Fibroblast of lung (primary cell): Measurements from ENCODE around the gene RBM20. TPM values are rescaled to one million over a fixed set of nuclear protein-coding genes. Genes with fewer than 3 reads are reported as not detected.

ENCODE experiments used
- DNase-seq, 2 donors: peaks; one replicate each; pipeline versions ENCODE4 v3.0.0 to v3.0.0-alpha.2; 2010; ENCODE audit warnings: low read depth in 2 of 2
- H2AFZ ChIP-seq: 2 replicates; pipeline ENCODE4 v1.5.1; 2012; ENCODE audit warnings: low read length, control low read depth, inconsistent platforms
- H3K27ac ChIP-seq: 2 replicates; pipeline ENCODE4 v1.5.1; 2011; ENCODE audit warnings: low read length, control low read depth; ENCODE audit not compliant: insufficient read depth
- H3K27me3 ChIP-seq: 2 replicates; pipeline ENCODE4 v1.5.1; 2011; ENCODE audit warnings: mild to moderate bottlenecking, low read length; ENCODE audit not compliant: control insufficient read depth, insufficient read depth
- H3K36me3 ChIP-seq: 2 replicates; pipeline ENCODE4 v1.5.1; 2011; ENCODE audit warnings: low read length; ENCODE audit not compliant: control insufficient read depth, insufficient read depth
- H3K4me1 ChIP-seq: 2 replicates; pipeline ENCODE4 v1.5.1; 2011; ENCODE audit warnings: low read length; ENCODE audit not compliant: control insufficient read depth, insufficient read depth; ENCODE audit errors: extremely low read depth
- H3K4me2 ChIP-seq: 2 replicates; pipeline ENCODE4 v1.5.1; 2011; ENCODE audit warnings: low read length, control low read depth; ENCODE audit not compliant: insufficient read depth; ENCODE audit errors: extremely low read depth
- H3K4me3 ChIP-seq, 4 experiments: fragments of 200-600 bp in 1 of 4; sonication (generic) in 1 of 4; replicated peaks in 1 of 4; 2 replicates each; pipeline ENCODE4 v1.5.1; 2011 to 2016; ENCODE audit warnings: low read length in 4 of 4, low read depth in 3 of 4, mild to moderate bottlenecking in 3 of 4, control low read depth in 2 of 4, inconsistent platforms in 1 of 4, mixed read lengths in 1 of 4; ENCODE audit not compliant: insufficient read depth in 1 of 4; ENCODE audit errors: control extremely low read depth in 1 of 4
- H3K79me2 ChIP-seq: 2 replicates; pipeline ENCODE4 v1.5.1; 2012; ENCODE audit warnings: mild to moderate bottlenecking, low read length, inconsistent platforms; ENCODE audit not compliant: control insufficient read depth, insufficient read depth
- H3K9ac ChIP-seq: 2 replicates; pipeline ENCODE4 v1.5.1; 2011; ENCODE audit warnings: mild to moderate bottlenecking, low read length, control low read depth; ENCODE audit not compliant: insufficient read depth
- H3K9me3 ChIP-seq: 2 replicates; pipeline ENCODE4 v1.5.1; 2012; ENCODE audit warnings: low read depth, low read length; ENCODE audit not compliant: control insufficient read depth, insufficient read depth
- H4K20me1 ChIP-seq: 2 replicates; pipeline ENCODE4 v1.5.1; 2011; ENCODE audit warnings: low read length; ENCODE audit not compliant: control insufficient read depth, insufficient read depth; ENCODE audit errors: extremely low read depth
- EZH2 ChIP-seq: IDR thresholded peaks from 2 replicates; pipeline ENCODE4 v1.5.1; 2012; ENCODE audit warnings: low read length, control low read depth, mild to moderate bottlenecking; ENCODE audit errors: missing control alignments
- polyA plus RNA-seq, 2 donors: library from polyadenylated mRNA; depleted of rRNA in 1 of 2; stranded (reverse) in 1 of 2; unstranded in 1 of 2; fragments of >200 nt; gene quantifications; 2 replicates each; pipeline ENCODE4 v1.2.1, GENCODE V29; 2011 to 2012; ENCODE audit warnings: missing spikeins in 1 of 2
- total RNA-seq: library from RNA; depleted of rRNA; stranded (reverse); fragments of >200 nt; gene quantifications from 2 replicates; pipeline ENCODE4 v1.2.1, GENCODE V29; 2014
- TF ChIP-seq, protein P1 (sequence below), 2 donors: IDR thresholded peaks in 1 of 2; conservative IDR thresholded peaks in 1 of 2; 1 replicate in 1 of 2; 2 replicates in 1 of 2; pipeline ENCODE4 v1.5.1; 2011 to 2012; ENCODE audit warnings: low read length in 2 of 2, control low read depth in 1 of 2, inconsistent platforms in 1 of 2, low read depth in 1 of 2, mild to moderate bottlenecking in 1 of 2

RBM20 gene
- total and polyA plus RNA-seq, 2 donors (not counting 1 experiment from before 2014, with no cell fraction given): under 0.01 to 0.05 TPM

DNA sequence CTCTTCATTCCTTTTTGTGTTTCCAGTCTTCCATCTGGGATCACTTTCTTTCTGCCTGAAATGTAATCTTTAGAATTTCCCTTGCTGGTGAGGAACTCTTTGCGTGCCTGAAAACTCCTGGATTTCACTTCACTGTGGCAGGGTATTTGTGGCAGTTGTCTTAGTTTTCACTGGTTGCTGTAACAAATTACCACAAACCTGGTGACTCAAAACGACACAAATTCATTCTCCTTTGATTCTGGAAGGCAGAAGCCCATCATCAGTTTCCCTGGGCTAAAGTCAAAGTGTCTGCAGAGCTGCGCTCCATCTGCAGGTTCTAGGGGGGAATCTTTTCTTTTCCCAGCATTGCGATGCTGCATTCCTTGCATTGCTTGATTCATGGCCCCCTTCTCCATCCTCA, 109.3 kb downstream of the RBM20 start:
- H3K9me3 ChIP-seq: no peaks in the 10 kb centered on the region
- no peak overlapping the region for H2AFZ ChIP-seq
- H3K4me3 ChIP-seq: no peak overlapping the region
- H3K4me2 ChIP-seq: no peak overlapping the region
- H3K9ac ChIP-seq: no peak overlapping the region
- H4K20me1 ChIP-seq: no peaks in the 10 kb centered on the region
- TF ChIP-seq, protein P1, sequence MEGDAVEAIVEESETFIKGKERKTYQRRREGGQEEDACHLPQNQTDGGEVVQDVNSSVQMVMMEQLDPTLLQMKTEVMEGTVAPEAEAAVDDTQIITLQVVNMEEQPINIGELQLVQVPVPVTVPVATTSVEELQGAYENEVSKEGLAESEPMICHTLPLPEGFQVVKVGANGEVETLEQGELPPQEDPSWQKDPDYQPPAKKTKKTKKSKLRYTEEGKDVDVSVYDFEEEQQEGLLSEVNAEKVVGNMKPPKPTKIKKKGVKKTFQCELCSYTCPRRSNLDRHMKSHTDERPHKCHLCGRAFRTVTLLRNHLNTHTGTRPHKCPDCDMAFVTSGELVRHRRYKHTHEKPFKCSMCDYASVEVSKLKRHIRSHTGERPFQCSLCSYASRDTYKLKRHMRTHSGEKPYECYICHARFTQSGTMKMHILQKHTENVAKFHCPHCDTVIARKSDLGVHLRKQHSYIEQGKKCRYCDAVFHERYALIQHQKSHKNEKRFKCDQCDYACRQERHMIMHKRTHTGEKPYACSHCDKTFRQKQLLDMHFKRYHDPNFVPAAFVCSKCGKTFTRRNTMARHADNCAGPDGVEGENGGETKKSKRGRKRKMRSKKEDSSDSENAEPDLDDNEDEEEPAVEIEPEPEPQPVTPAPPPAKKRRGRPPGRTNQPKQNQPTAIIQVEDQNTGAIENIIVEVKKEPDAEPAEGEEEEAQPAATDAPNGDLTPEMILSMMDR (conservative IDR thresholded peaks at IDR 0.05 in 1 of 2, IDR thresholded peaks at IDR 0.05 in 1 of 2; ENCODE audit: low read depth in 1 of 2, low read length in 2 of 2): no peak
- TF ChIP-seq EZH2: no peak
- H3K79me2 ChIP-seq: no peaks in the 10 kb centered on the region
- H3K27me3 ChIP-seq: peaks cover 7% of the 10 kb centered on the region
- no peak for DNase-seq
- no peaks in the 10 kb centered on the region for H3K36me3 ChIP-seq
- no peak overlapping the region for H3K27ac ChIP-seq
- H3K4me1 ChIP-seq: no peaks in the 10 kb centered on the region

DNA sequence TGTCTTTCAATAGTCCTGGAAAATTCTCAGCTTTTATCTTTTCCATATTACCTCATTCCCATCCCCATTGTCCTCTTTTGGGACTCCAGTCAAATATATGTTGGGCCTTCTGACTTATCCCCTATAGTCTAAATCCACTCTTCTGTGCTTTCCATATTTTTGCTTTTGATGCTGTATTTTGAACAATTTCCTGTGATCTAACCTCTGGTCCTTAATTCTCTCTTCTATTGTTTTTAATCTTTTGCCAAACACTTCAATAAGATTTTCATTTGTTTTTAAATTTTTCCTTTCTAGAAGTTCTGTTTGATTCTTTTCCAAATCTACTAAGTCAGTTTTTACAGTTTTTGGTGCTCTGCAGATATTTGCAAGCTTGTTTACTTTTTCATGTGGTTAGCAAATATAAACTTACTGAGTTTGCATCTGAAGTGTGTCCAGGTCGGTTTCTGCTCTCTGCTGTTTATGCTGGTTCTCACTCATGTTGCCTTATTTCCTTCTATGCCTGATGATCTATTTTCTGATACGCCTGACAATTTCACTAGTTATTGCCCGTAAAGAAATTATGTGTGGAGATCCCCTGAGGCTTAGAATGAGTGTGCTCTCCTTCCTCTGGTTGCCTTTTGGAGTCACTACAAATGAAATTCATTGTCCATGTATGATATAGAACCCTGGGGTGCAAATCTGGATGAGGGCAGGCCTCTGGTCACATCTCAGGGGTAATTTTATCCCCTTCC, 110.4 kb downstream of the RBM20 start:
- TF ChIP-seq, protein P1 (conservative IDR thresholded peaks at IDR 0.05 in 1 of 2, IDR thresholded peaks at IDR 0.05 in 1 of 2; ENCODE audit: low read depth in 1 of 2, low read length in 2 of 2): no peak
- TF ChIP-seq EZH2: no peak
- no peak overlapping the region for H3K27ac ChIP-seq
- H3K79me2 ChIP-seq: no peaks in the 10 kb centered on the region
- no peak overlapping the region for H3K4me3 ChIP-seq
- no peak for DNase-seq
- no peaks in the 10 kb centered on the region for H3K9me3 ChIP-seq
- H3K27me3 ChIP-seq: peaks cover 7% of the 10 kb centered on the region
- H3K4me2 ChIP-seq: no peak overlapping the region
- no peak overlapping the region for H2AFZ ChIP-seq
- no peaks in the 10 kb centered on the region for H4K20me1 ChIP-seq
- H3K9ac ChIP-seq: no peak overlapping the region
- H3K36me3 ChIP-seq: no peaks in the 10 kb centered on the region
- H3K4me1 ChIP-seq: no peaks in the 10 kb centered on the region

DNA sequence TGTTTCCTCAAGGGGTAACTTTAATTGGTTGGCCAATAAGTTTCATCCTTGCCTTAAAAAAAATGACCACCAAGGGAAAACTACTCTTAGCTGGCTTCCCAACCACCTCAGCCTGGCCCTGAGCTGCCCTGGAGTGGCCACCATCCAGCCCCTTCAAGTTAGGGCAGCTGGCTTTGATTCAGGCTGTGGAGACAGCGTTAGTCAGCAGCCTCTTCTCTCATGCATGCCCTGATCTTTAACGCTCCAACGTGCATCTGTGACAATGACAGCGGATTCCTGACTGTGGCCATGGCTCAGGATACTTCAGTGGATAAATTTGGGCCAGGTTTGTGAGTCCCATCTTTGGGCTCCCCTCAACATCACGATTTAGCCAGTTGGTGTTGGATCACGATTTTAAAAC, 111.6 kb downstream of the RBM20 start:
- DNase-seq: no peak
- Histone ChIP-seq H3K4me1 (no peaks in the 10 kb centered on the region), H3K36me3 (no peaks in the 10 kb centered on the region), H3K79me2 (no peaks in the 10 kb centered on the region), H3K27me3 (peaks cover 5% of the 10 kb centered on the region), H3K27ac (no peak overlapping the region), H3K4me2 (no peak overlapping the region), H3K9ac (no peak overlapping the region), H2AFZ (no peak overlapping the region), H3K9me3 (no peaks in the 10 kb centered on the region), H3K4me3 (no peak overlapping the region), H4K20me1 (no peaks in the 10 kb centered on the region)
- no peak for TF ChIP-seq EZH2
- TF ChIP-seq, protein P1 (conservative IDR thresholded peaks at IDR 0.05 in 1 of 2, IDR thresholded peaks at IDR 0.05 in 1 of 2; ENCODE audit: low read depth in 1 of 2, low read length in 2 of 2): no peak
